Gastroesophageal sphincter (tissue), 4 donors: ENCODE data around the gene GDPD1. TPM values are rescaled to one million over a fixed set of nuclear protein-coding genes. Genes with fewer than 3 reads are reported as not detected.
A peak's percentile ranks its signal among the peaks of the same experiment; 100 is the strongest.

Experiments
- ATAC-seq: fragments of 150-250 bp; one replicate; pipeline ENCODE4 v1.9.1; 2016; ENCODE audit warnings: mild to moderate bottlenecking, moderate library complexity
- H3K27ac ChIP-seq, 4 donors: fragments of 200-600 bp; sonication (generic) in 3 of 4; 1 replicate in 3 of 4; 2 replicates in 1 of 4; pipeline ENCODE4 v1.5.1; 2016 to 2019
- H3K27me3 ChIP-seq: fragments of 200-600 bp; sonication (generic); one replicate; pipeline ENCODE4 v1.5.1; 2019
- H3K36me3 ChIP-seq, 2 donors: fragments of 200-600 bp; sonication (generic); one replicate each; pipeline ENCODE4 v1.5.1; 2019; ENCODE audit warnings: control low read depth in 1 of 2
- H3K4me1 ChIP-seq, 3 donors: fragments of 200-600 bp; sonication (generic); 1 replicate in 2 of 3; 2 replicates in 1 of 3; pipeline ENCODE4 v1.5.1; 2016 to 2019; ENCODE audit warnings: control low read depth in 2 of 3
- H3K4me3 ChIP-seq, 2 donors: fragments of 200-600 bp; sonication (generic); one replicate each; pipeline ENCODE4 v1.5.1; 2019; ENCODE audit warnings: mild to moderate bottlenecking in 1 of 2, moderate library complexity in 1 of 2
- H3K9me3 ChIP-seq, 3 donors: fragments of 200-600 bp; sonication (generic); one replicate each; pipeline ENCODE4 v1.5.1; 2017 to 2019; ENCODE audit warnings: control low read depth in 2 of 3
- EP300 ChIP-seq: sonication (generic); formaldehyde crosslinking; IDR thresholded peaks from one replicate; pipeline ENCODE4 v1.6.1; 2017; ENCODE audit warnings: antibody characterized with exemption, mild to moderate bottlenecking
- POLR2A ChIP-seq, 2 donors: fragments of 450-650 bp; IDR thresholded peaks; one replicate each; pipeline ENCODE4 v1.6.1; 2017; ENCODE audit warnings: antibody characterized with exemption in 2 of 2, mild to moderate bottlenecking in 2 of 2, moderate library complexity in 1 of 2
- POLR2AphosphoS5 ChIP-seq: sonication (generic); formaldehyde crosslinking; IDR thresholded peaks from one replicate; pipeline ENCODE4 v1.6.1; 2017; ENCODE audit warnings: antibody characterized with exemption
- WGBS, 2 donors: methylation state at CpG; one replicate each; pipeline ENCODE4 v1.1.5; 2018; ENCODE audit warnings: low coverage in 1 of 2; 5-methylcytosine and 5-hydroxymethylcytosine counted together
- total RNA-seq, 4 donors: library from RNA; depleted of rRNA; stranded (reverse); fragments of >200 nt; gene quantifications; one replicate each; pipeline ENCODE4 v1.1.0, GENCODE V29; 2016
- TF ChIP-seq, protein P1 (sequence below), 4 experiments: fragments of 200-600 bp in 2 of 4; fragments of 450-650 bp in 2 of 4; sonication (generic) in 1 of 4; IDR thresholded peaks; one replicate each; pipeline ENCODE4 v1.5.1; 2017 to 2019; ENCODE audit warnings: antibody characterized with exemption in 4 of 4, mild to moderate bottlenecking in 2 of 4, moderate library complexity in 2 of 4

The GDPD1 gene
- 1 to 10 TPM in 2 of 4 donors, under 1 TPM in 2; 0.67 to 6.2 (median 2.5) TPM for total RNA-seq

DNA sequence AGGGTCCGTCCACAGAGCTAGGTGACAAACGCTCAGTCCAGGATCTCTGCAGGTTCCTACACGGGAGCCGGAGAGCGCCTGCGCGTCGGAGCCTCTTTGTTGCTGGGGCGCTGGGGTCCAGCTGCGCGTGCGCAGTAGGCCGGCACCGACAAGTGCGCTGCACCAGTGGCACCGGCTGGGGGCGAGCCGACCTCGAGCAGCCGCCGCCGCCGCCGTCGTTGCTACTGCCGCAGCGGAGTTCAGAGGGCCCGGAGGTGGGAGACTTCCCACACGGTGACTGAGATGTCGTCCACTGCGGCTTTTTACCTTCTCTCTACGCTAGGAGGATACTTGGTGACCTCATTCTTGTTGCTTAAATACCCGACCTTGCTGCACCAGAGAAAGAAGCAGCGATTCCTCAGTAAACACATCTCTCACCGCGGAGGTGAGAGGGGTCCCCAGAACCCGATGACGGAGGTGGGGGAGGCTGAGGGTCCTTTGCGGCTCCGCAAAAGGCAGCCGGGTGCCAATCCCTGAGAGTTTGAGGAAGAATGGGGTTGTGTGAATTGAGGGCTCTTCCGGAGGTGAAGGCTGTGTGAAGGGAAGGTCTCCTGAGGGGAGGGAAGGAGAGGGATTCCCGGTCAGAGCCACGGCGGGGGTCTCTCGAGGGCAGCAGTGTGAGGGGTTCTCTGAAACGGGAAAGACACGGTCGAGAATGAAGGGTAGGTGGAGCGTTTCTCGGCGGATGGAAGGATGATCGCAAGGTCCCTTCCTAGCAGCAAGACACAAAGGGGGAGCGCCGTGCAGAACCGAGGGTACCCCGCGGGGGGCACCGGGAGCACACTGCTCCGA lies at the start of gene GDPD1:
GDPD1 (plus strand) TSS at position 184 of the 831 bp plus-strand sequence; CDS start at position 283, 99 bp downstream.
- H3K4me3 ChIP-seq = peak within 1 kb of the TSS; percentile 68 to 91
- no peak for TF ChIP-seq POLR2AphosphoS5
- peak in 1 of 2 donors; percentile 28 for TF ChIP-seq POLR2A (IDR thresholded peaks at IDR 0.05)
- TF ChIP-seq, protein P1, sequence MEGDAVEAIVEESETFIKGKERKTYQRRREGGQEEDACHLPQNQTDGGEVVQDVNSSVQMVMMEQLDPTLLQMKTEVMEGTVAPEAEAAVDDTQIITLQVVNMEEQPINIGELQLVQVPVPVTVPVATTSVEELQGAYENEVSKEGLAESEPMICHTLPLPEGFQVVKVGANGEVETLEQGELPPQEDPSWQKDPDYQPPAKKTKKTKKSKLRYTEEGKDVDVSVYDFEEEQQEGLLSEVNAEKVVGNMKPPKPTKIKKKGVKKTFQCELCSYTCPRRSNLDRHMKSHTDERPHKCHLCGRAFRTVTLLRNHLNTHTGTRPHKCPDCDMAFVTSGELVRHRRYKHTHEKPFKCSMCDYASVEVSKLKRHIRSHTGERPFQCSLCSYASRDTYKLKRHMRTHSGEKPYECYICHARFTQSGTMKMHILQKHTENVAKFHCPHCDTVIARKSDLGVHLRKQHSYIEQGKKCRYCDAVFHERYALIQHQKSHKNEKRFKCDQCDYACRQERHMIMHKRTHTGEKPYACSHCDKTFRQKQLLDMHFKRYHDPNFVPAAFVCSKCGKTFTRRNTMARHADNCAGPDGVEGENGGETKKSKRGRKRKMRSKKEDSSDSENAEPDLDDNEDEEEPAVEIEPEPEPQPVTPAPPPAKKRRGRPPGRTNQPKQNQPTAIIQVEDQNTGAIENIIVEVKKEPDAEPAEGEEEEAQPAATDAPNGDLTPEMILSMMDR (IDR thresholded peaks at IDR 0.05) = peak; percentile 52 to 88 (median 74)
- TF ChIP-seq EP300 = no peak
- peaks cover 0 to 5% of the 10 kb centered on the region in 2 donors for H3K36me3 ChIP-seq
- WGBS, 2 donors = 0% methylated on average over 1 to 7 of the region's 60 CpGs
- H3K27me3 ChIP-seq = no peaks in the 10 kb centered on the region
- peaks cover 0 to 16% (median 0%) of the 10 kb centered on the region in 3 donors for H3K4me1 ChIP-seq
- peak; percentile 99 for ATAC-seq
- peak within 1 kb of the TSS; percentile 41 to 83 (median 78) for H3K27ac ChIP-seq
- no peaks in the 10 kb centered on the region for H3K9me3 ChIP-seq

DNA sequence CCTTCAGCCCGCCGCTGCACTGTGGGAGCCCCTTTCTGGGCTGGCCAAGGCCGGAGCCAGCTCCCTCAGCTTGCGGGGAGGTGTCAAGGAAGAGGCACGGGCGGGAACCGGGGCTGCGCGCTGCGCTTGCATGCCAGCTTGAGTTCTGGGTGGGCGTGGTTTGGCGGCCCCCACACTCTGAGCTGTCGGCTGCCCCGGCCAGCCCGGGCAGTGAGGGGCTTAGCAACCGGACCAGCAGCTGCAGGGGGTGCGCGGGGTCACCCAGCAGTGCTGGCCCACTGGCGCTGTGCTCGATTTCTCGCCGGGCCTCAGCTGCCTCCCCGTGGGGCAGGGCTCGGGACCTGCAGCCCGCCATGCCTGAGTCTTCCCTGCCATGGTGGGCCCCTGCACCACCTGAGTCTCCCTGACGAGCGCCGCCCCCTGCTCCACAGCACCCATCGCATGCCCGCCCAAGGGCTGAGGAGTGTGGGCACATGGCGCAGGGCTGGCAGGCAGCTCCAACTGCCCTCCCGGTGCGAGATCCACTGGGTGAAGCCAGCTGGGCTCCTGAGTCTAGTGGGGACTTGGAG lies 47.8 kb upstream of the GDPD1 start:
- TF ChIP-seq POLR2AphosphoS5 (no peak), EP300 (no peak), POLR2A (IDR thresholded peaks at IDR 0.05) (no peak)
- TF ChIP-seq, protein P1 (IDR thresholded peaks at IDR 0.05) = no peak
- no peaks in the 10 kb centered on the region for H3K4me1 ChIP-seq
- no peaks in the 10 kb centered on the region for H3K27me3 ChIP-seq
- WGBS, 2 donors = 100% methylated on average over 2 of the region's 33 CpGs; no CpG with 5 or more reads in 1 of the 2 donors
- H3K27ac ChIP-seq = no peak overlapping the region
- ATAC-seq = no peak
- H3K36me3 ChIP-seq = no peaks in the 10 kb centered on the region
- no peak overlapping the region for H3K4me3 ChIP-seq
- H3K9me3 ChIP-seq = no peaks in the 10 kb centered on the region

DNA sequence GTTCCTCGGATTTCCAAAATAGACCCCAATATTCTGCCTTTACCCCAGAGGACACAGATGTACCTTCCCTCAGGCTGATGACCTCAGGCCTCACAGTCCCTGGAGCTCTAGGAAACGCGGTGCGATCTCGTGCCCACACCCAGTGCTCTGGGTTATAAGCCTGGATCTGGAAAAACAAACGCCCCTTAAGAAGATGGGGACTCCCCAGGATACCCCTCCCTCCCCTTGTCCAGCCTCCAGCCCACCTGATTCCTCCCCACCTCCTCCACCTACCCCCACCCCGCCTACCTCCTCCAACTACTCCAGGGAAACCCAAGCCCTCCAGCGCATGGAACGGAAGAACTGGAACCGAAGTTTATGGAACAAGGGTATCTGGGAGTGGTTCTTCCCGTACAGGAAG lies 45.6 kb upstream of the GDPD1 start:
- Histone ChIP-seq H3K4me1 (no peaks in the 10 kb centered on the region), H3K36me3 (no peaks in the 10 kb centered on the region), H3K9me3 (no peaks in the 10 kb centered on the region), H3K27me3 (no peaks in the 10 kb centered on the region), H3K27ac (no peak overlapping the region), H3K4me3 (no peak overlapping the region)
- TF ChIP-seq EP300 (no peak), POLR2AphosphoS5 (no peak), POLR2A (IDR thresholded peaks at IDR 0.05) (no peak)
- TF ChIP-seq, protein P1 (IDR thresholded peaks at IDR 0.05) = no peak
- 90% methylated on average over 2 of the region's 11 CpGs; no CpG with 5 or more reads in 1 of the 2 donors for WGBS, 2 donors
- no peak for ATAC-seq

DNA sequence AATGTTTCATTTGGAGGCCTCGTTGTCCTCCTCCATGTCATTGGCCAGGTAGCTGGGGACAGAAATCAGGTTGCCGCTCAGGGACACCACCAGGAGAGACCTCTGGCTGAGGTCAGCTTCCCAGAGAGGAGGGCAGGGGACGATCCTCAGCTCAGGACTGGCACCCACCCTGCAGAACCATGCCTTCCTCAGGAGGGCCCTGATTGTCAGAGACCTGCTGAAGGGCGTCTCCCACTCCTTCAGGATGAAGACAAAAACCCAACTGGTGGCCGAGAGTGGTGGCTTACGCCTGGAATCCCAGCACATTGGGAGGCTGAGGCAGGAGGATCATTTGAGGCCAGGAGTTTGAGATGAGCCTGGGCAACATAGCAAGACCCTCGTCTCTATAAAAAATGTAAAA lies 45.2 kb upstream of the GDPD1 start:
- Histone ChIP-seq H3K27me3 (no peaks in the 10 kb centered on the region), H3K4me3 (no peak overlapping the region), H3K4me1 (no peaks in the 10 kb centered on the region), H3K36me3 (no peaks in the 10 kb centered on the region), H3K9me3 (no peaks in the 10 kb centered on the region), H3K27ac (no peak overlapping the region)
- no peak for ATAC-seq
- TF ChIP-seq, protein P1 (IDR thresholded peaks at IDR 0.05) = no peak
- no peak for TF ChIP-seq POLR2A (IDR thresholded peaks at IDR 0.05)
- no peak for TF ChIP-seq POLR2AphosphoS5
- TF ChIP-seq EP300 = no peak
- WGBS, 2 donors = 80% methylated on average over 2 of the region's 7 CpGs; no CpG with 5 or more reads in 1 of the 2 donors
